ENCODE data around the gene ZKSCAN1.

GRCh38 chr7:100069991-100070390 lies 54.6 kb downstream of the ZKSCAN1 start:
- TF ChIP-seq CTCF (IDR thresholded peaks at IDR 0.05; ENCODE audit: low read length) = no peak
- TF ChIP-seq EZH2 (IDR thresholded peaks at IDR 0.05; ENCODE audit: borderline replicate concordance, low read length) = no peak

All from OCI-LY1 (cell line).